OCI-LY3 (cell line): ENCODE results near the gene GPATCH4.

ENCODE experiments used
- H2AFZ ChIP-seq: fragments of 200-600, 300-600 bp; shearing (Covaris generic); 2 replicates; pipeline ENCODE4 v1.6.0; 2014; ENCODE audit warnings: antibody characterized with exemption, low read depth, low read length
- H3K27ac ChIP-seq: fragments of 200-600, 300-600 bp; sonication (generic); 2 replicates; pipeline ENCODE4 v1.5.1; 2014; ENCODE audit warnings: mild to moderate bottlenecking, low read length, moderate library complexity, mixed read lengths
- H3K27me3 ChIP-seq: fragments of 200-600, 300-600 bp; sonication (generic); 2 replicates; pipeline ENCODE4 v1.6.1; 2014; ENCODE audit warnings: low read depth, low read length, mixed read lengths
- H3K36me3 ChIP-seq: fragments of 200-600, 300-600 bp; sonication (generic); replicated peaks from 2 replicates; pipeline ENCODE3; 2014; ENCODE audit warnings: low read depth, low read length, mixed read lengths
- H3K4me1 ChIP-seq: fragments of 300-600, 200-600 bp; sonication (generic); 2 replicates; pipeline ENCODE4 v1.6.1; 2014; ENCODE audit warnings: low read length, mixed read lengths
- H3K4me2 ChIP-seq: fragments of 200-600, 300-600 bp; sonication (generic); 2 replicates; pipeline ENCODE4 v1.6.1; 2014; ENCODE audit warnings: low read length, mixed read lengths
- H3K4me3 ChIP-seq: fragments of 300-600, 200-600 bp; sonication (generic); 2 replicates; pipeline ENCODE4 v1.5.1; 2014; ENCODE audit warnings: antibody characterized with exemption, mild to moderate bottlenecking, low read length, moderate library complexity
- H3K79me2 ChIP-seq: fragments of 300-600, 200-600 bp; shearing (Covaris generic); 2 replicates; pipeline ENCODE4 v1.6.1; 2014; ENCODE audit warnings: mild to moderate bottlenecking, low read length, mixed read lengths
- H3K9ac ChIP-seq: fragments of 300-600, 200-600 bp; shearing (Covaris generic); 2 replicates; pipeline ENCODE4 v1.6.0; 2014; ENCODE audit warnings: mild to moderate bottlenecking, low read length, moderate library complexity
- H3K9me3 ChIP-seq: fragments of 200-600, 300-600 bp; shearing (Covaris generic); 2 replicates; pipeline ENCODE4 v1.6.1; 2014; ENCODE audit warnings: low read length, mixed read lengths; ENCODE audit not compliant: insufficient read depth
- H4K20me1 ChIP-seq: fragments of 200-600, 300-600 bp; sonication (generic); 2 replicates; pipeline ENCODE4 v1.6.1; 2016; ENCODE audit warnings: low read length, mixed read lengths; ENCODE audit not compliant: insufficient read depth
- EZH2phosphoT487 ChIP-seq: fragments of 200-600 bp; shearing (Covaris generic); IDR thresholded peaks from 2 replicates; pipeline ENCODE4 v1.6.1; 2018; ENCODE audit warnings: antibody characterized with exemption, mixed run types, low read depth
- TF ChIP-seq, protein P1 (sequence below): fragments of 200-600, 300-600 bp; sonication (generic); IDR thresholded peaks from 2 replicates; pipeline ENCODE4 v1.5.1; 2014; ENCODE audit warnings: antibody characterized with exemption, low read length, low read depth

Gene GPATCH4

GRCh38 chr1:156623946-156624813 lies 22.9 kb upstream of the GPATCH4 start:
- Histone ChIP-seq H3K27ac (no peak overlapping the region), H3K9me3 (no peaks in the 10 kb centered on the region), H2AFZ (no peak overlapping the region), H3K4me3 (no peak overlapping the region), H3K27me3 (peaks cover 24% of the 10 kb centered on the region), H3K9ac (no peak overlapping the region), H4K20me1 (no peaks in the 10 kb centered on the region), H3K36me3 (no peaks in the 10 kb centered on the region), H3K4me2 (no peak overlapping the region), H3K4me1 (peaks cover 10% of the 10 kb centered on the region), H3K79me2 (no peaks in the 10 kb centered on the region)
- TF ChIP-seq, protein P1, sequence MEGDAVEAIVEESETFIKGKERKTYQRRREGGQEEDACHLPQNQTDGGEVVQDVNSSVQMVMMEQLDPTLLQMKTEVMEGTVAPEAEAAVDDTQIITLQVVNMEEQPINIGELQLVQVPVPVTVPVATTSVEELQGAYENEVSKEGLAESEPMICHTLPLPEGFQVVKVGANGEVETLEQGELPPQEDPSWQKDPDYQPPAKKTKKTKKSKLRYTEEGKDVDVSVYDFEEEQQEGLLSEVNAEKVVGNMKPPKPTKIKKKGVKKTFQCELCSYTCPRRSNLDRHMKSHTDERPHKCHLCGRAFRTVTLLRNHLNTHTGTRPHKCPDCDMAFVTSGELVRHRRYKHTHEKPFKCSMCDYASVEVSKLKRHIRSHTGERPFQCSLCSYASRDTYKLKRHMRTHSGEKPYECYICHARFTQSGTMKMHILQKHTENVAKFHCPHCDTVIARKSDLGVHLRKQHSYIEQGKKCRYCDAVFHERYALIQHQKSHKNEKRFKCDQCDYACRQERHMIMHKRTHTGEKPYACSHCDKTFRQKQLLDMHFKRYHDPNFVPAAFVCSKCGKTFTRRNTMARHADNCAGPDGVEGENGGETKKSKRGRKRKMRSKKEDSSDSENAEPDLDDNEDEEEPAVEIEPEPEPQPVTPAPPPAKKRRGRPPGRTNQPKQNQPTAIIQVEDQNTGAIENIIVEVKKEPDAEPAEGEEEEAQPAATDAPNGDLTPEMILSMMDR: no peak
- TF ChIP-seq EZH2phosphoT487: no peak

GRCh38 chr1:156622581-156623297 lies 21.5 kb upstream of the GPATCH4 start:
- H3K27ac ChIP-seq: no peak overlapping the region
- H3K79me2 ChIP-seq: no peaks in the 10 kb centered on the region
- TF ChIP-seq, protein P1: no peak
- TF ChIP-seq EZH2phosphoT487: no peak
- H3K9ac ChIP-seq: no peak overlapping the region
- H3K4me3 ChIP-seq: no peak overlapping the region
- H3K27me3 ChIP-seq: peaks cover 26% of the 10 kb centered on the region
- no peak overlapping the region for H3K4me2 ChIP-seq
- H3K4me1 ChIP-seq: peaks cover 10% of the 10 kb centered on the region
- no peaks in the 10 kb centered on the region for H3K36me3 ChIP-seq
- no peak overlapping the region; the same call in 1 of the 2 replicates for H2AFZ ChIP-seq
- no peaks in the 10 kb centered on the region for H3K9me3 ChIP-seq
- no peaks in the 10 kb centered on the region for H4K20me1 ChIP-seq

DNA sequence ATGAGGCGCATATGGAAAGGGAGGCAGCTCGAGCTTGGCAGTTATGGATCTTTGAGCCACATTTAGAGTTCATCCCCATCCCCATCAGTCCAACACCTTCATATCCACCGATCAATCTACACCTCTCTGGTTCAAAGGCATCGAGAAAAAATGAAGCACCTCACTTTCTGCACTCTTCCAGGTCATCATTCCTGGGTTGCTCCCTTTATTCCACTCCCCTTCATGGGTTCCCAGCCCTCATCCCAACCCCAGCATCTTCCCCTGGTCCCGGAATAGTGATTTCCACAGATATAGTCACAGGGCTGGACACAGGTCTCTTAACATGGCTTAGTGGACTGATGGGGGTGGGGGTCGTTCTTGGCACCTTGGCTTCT lies 18.3 kb upstream of the GPATCH4 start:
- no peak overlapping the region for H3K4me3 ChIP-seq
- H3K27ac ChIP-seq: no peak overlapping the region
- H4K20me1 ChIP-seq: no peaks in the 10 kb centered on the region
- no peaks in the 10 kb centered on the region for H3K36me3 ChIP-seq
- no peaks in the 10 kb centered on the region for H3K9me3 ChIP-seq
- H2AFZ ChIP-seq: no peak overlapping the region
- TF ChIP-seq, protein P1: no peak
- no peak for TF ChIP-seq EZH2phosphoT487
- no peak overlapping the region for H3K9ac ChIP-seq
- H3K27me3 ChIP-seq: peaks cover 29% of the 10 kb centered on the region
- H3K79me2 ChIP-seq: no peaks in the 10 kb centered on the region
- H3K4me2 ChIP-seq: peak overlapping the region; percentile 17; the same call in 1 of the 2 replicates
- peaks cover 10% of the 10 kb centered on the region for H3K4me1 ChIP-seq
